HG03135 (cell line): ENCODE measurements around the gene GPR180.

ENCODE experiments used
- ATAC-seq: cut with Tn5 transposase; IDR thresholded peaks from one replicate; pipeline ENCODE4 v1.9.1; 2021; ENCODE audit warnings: mild to moderate bottlenecking, moderate library complexity; ENCODE audit not compliant: unreplicated experiment

The GPR180 gene

DNA sequence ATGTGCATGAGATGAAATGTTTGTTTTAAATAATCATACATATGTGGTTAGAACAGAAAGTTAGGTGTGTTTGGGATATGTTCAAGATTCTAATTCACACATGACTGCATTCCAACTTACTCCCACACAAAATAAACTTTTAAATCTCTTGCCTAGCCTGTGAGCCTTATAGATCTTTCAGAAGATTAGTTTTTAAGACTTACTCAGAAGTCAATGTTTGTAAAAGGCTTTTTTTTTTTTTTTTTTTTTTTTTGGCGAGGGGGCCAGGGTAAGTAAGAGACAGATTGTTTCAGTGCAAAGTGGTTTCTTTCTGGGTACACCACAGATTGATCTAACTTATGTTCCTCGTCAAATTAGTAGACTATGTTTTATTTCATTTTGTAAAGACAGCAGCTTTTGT lies 39.1 kb downstream of the GPR180 start:
- no peak for ATAC-seq

DNA sequence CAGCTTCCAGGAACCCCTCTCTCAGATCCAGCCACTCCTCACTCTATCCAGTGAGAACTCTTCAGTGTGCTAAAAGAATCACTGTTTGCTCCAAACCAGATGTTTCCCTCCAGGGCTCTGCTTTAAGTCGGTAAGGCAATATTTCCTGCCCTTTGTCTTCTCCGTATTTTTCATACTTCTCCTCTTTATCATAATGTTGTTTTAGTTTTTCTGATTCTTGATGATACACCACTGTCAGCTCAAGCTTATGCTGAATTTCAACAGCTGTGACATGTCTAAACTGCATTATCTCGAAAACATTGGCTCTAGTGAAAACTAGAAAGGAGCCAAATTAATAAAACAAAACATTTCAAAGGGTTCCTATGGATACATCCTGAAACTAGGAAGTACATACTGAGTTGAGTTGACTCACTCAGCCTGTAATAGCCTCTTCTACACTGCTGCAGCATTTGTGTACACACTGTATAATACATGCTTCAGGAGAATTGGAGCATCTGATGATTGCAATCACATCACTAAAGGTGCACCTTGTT lies 39.8 kb downstream of the GPR180 start:
- ATAC-seq: no peak

DNA sequence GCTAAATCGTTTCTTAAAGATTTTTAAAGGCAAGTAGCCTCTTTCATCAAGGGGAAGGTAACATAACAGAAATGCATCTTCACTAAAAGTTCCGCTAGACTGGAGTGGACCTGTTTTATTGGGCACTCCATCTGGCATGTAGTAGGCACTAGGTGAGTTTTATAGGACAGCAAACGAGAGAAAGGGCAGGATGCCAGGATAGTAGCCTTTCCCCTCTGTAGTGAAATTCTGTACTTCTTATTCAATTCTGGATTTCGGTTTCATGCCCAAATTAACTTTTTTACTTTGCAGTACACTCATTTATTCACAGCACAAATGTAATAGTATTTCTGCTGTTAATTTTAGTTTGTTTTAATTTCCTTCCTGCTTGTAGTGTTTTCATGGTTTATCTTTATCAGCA lies 45.2 kb downstream of the GPR180 start:
- ATAC-seq: no peak

DNA sequence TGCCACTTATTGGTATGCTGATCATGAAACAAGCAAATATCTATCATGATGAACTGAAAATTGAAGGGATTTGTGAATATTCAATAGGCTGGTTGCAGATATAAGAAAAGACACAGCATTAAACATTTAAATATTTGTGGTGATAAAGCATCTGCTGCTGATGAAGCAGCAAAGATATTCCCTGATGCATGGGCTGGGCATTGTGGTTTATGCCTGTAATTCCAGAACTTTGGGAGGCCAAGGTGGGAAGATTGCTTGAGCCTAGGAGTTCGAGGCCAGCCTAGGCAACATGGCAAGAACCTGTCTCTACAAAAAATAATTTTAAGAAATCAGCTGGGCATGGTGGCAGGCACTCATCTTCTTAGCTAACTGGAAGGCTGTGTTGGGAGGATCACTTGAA lies 54.5 kb downstream of the GPR180 start:
- ATAC-seq: no peak

DNA sequence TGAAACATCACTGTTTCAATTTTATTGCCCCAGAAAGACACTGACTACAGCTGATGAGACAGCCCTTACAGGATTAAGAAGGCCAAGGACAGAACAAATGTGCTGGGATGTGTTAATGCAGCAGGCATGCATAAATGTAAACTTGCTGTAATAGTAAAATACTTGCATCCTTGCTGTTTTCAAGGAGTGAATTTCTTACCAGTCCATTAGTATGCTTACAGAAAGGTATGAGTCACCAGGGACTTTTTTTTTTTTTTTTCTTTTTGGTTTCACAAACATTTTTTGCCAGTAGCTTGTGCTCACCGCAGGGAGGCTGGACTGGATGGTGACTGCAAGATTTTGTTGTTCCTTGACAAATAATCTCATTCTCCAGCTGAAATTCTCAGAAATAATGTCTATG lies 55.1 kb downstream of the GPR180 start:
- no peak for ATAC-seq

DNA sequence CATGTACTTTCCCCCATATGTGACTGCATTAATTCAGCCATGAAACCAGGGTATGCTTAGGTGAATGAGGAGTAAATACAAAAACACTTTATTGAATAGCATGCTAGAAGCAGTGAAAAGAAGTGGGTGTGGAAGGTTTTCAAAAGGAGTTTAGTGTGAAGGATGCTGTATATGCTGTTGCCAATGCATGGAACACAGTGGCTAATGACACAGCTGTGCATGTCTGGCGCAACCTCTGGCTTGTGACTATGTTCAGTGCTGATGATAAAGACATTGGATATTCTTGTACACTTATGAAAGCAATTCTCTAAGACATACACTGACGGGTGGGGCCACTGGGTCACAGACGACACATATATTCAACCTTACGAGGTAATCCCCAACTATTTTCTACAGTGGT lies 55.5 kb downstream of the GPR180 start:
- no peak for ATAC-seq

DNA sequence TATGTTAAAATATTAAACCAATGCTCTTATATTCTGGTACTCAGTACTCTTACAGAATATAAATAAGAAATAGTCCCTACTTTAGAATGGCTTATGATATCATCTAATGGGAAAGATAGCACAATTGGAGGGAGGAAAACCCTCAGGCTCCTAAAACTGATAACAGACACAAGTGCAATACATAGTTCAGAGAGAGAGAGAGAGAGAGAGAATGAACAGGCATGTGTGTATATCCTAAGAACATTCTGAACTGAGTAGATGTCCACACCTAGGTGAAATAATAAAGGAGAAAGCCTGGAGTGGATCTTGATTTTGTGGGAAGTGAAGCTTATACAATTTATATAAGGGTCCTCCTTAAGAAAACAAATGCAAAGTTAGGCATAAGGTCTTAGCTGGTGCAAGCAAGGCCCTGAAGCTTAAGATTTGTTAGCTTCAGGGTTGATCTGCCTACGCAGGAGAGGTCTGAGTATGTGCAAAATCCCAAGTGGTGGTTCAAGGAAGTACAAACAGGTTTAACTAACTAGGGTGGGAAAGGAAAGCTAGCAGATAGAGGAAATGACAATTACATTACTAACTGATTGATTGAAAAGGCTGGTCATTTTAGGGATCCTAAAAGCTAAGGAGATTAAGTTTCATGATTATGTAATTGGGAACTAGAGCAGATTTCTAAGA lies 57.4 kb downstream of the GPR180 start:
- no peak for ATAC-seq

DNA sequence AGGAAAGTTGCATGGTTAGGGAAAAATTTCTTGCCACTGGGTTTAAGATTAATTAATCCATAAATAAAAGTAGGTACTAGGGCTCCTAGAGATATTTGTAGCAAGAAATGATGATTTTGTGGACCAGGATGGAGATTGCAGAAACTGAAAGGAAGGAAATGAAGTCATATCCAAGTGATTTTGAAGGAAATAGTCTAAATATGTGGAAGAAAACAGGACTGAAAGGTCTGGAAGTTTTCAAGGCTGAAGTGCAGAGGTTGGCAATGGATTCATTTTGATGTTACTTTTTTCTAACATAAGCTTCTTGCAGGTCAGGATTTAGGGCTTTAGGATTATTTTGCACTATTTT lies 57.9 kb downstream of the GPR180 start:
- no peak for ATAC-seq

DNA sequence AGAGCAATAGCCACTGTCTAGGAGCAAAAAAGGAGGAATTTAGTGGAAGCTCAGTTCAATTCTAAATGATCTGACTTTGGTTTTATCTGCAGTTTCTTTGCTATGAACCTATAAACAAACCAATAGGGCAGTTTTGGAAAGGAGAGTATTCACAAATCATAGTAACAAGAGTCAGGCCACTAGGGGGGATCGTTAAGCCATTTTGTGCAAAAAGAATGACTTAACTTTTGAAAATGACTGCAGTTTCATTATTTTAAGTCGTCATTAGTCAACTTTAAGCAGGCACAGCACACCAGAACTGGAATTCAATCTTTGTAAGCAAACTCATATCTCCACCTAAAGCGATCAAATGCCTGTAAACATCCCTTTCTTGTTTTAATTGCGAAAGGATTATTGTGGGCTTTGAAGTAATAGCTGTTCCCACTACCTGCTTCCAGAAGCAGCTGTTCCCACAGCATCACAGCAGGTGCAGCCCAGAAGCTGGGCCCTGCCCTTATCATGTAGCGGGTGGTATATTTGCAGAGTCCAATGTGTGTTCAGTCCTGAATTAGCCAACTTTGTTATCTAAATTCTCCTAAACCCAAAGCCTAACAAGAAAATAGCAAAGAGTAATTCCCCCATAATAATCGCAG lies 59.2 kb downstream of the GPR180 start:
- ATAC-seq: no peak

DNA sequence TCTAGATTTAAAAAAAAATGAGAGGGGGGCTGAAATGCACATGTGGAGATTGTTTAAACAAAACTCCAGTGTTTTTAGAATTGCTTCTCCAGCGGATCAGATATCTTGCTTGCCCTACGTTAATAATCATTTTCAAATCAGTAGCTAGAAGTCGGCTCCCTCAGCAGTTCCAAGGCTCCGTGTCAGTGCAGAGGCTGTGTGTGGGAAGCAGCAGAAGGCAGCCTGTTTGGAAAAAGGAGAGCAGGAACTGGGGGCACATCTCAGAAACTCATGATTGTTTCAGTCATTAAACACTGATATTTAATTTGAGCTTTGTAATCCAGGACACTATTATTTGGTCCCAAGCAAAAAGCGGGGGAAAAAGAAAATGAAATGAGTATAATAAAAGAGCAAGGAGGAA lies 59.7 kb downstream of the GPR180 start:
- ATAC-seq: no peak

DNA sequence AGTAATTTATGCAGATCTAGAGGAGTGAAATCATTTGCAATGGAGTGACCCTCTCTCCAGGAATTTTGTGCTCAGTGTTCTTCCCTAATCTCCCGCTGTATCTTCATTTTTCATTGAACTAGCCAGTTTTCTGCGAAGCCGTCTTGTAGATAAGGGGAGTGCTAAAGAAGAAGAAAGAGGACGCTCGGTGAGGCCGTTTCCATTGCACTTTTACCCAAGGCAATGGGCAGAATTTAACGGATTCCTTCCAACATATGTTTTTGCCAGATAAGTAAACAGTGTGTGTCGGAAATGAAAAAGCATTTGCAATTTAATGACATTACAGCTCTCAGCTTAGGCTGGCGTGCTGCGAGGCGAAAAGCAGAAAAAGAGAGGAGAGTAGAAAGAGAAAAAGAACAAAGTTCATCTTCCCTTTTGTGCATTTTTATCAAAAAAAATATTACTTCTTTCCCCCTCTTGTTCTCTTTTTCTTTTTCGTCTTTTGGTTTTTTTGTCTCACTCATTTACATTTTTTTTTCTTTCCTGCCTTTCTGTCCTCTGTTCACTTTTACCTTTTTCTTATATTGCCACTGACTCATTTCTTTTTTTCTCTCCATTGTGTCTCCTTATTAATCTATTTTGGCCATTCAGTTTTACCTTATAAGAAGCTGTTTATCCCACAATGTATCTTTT lies 60.8 kb downstream of the GPR180 start:
- ATAC-seq: no peak

DNA sequence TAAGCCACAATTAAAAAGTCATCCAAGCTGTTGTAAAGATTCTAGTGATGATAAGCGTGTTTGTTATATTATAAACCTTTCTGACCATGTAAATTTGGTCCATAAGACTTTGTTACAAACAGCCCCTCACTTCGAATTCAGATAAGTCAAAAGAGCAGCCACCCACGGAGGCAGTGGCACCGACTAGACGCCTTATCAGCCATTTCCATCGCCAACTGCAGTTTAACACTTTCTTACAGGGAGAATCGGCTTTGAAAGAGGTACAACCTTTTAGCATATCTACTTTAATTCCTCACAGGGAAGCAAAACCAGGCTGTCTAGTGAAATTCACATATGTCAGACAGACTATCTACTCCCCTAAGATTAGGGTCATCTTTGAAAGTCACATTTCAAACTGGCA lies 63.2 kb downstream of the GPR180 start:
- no peak for ATAC-seq

DNA sequence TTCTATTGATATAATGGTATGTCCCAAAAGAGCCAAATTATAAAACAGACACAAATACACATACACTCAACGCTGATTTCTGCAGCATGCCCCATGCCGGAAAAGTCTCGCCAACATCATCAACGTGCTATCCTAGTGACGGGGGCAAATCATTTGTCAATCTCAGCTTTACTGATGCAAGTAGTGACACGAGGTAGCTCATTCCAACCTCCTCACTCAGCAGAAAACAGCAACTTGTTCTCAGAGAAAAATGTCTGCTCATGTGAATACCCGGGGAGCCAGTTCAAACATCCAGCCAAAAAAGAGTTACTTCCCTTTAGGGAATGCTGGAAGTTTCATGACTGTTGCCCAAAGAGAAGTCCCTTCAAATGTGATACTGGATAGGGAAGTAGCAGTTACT lies 64.4 kb downstream of the GPR180 start:
- ATAC-seq: no peak

DNA sequence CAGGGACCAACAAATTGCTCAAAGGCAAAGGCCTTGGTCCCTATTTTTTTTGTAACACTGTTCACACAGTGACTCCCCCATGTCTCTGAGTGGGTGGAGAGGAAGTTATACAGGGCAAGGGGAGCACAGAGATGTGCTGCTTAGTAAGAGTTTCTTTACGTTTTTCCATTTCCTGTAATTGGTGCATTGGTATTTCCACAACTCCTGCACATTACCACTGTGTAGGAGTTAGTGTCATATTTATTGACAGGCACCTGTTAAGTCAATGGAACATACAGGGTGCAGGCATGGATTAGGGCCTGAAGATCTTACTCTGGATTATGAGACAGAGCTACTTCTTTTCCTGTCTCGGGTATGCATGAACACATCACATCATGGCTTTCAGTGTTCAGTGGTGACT lies 65.5 kb downstream of the GPR180 start:
- no peak for ATAC-seq

DNA sequence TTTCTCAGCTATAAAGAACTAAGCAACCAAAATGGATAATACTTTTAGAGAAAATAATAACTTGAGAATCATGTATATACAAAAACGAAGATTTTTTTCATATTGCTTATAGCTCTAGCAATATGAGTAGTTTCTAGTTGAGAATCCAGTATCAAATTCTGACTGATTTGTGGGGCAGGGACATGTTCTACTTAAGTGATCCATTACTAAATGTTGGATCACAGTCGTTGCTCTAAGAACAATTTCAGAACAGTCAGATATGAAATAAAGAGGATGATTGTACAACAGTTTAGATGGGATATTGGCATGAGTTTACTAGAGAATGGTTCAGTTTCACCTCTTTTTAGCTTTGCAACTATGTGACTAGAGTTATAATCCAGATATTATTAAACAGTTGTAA lies 70.7 kb downstream of the GPR180 start:
- no peak for ATAC-seq

DNA sequence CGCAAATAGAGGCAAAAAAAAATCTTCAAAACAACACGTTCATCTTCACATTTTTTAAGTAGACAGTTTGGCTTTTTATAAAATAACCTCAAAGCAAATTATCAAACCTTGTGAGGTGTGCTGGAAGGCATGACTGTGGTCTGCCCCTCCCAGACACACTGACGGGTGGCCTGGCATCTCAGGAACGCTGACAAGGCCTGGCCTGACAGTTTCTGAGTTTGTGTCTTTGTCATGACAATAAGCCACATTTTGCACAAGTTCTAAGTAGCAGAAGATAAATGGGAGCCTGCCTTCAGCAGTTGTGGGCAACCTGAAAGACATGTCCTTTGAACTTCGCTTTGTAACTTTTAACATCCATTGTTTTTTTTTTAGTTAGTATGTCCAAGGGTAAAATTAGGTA lies 72.2 kb downstream of the GPR180 start:
- no peak for ATAC-seq

DNA sequence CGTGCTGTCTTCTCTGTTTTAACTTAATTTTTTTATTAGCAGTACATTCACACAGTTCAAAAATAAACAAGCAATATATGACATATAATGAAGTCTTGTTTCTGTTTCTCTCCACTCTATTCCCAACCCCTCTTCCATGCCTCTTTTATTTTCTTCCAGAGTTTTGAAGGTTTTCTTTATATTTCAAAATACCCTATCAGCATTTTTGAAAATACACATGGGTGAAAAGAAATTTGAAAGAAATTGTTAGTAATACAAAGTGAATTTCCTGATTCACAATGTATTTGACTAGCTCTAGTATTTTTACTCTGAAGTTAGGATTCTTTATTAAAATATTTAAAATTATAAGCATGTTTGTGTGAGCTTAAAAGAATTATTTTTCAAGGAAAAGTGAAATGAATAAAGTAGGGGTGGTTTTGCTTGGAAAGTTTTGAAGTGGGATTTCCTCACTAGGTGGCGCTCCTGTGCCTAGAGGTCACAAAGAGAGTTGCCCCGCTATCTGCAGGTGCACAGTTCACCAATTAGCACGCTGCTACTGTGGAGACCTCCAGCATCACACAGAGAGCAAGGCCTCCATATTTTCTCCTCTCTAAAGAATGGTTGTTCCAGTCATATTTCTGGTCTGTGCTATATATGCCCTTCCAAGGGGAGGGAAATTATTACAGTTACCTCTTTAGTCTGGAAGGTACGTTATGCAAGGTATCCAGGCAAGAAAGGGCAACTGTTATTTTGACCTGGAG lies 73.1 kb downstream of the GPR180 start:
- peak; percentile 71 for ATAC-seq

DNA sequence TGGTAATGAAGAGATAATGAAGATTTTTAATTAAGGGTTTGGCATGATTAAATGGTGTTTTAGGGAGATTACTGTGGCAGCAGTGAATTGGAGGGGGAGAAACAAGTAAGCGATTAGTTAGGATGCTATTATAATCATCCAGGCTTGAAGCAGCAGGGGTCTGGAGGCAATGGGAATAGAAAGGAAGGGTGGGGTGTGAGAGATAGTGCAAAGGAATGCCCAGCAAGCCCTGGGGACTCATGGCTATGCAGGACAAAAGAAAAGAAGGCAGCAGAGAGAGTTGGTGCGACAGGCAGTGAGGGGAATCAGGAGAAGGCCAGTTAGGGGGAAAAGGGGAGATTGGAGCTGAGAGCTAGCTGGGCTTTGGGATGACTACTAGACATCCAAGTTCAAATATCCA lies 76.1 kb downstream of the GPR180 start:
- no peak for ATAC-seq

DNA sequence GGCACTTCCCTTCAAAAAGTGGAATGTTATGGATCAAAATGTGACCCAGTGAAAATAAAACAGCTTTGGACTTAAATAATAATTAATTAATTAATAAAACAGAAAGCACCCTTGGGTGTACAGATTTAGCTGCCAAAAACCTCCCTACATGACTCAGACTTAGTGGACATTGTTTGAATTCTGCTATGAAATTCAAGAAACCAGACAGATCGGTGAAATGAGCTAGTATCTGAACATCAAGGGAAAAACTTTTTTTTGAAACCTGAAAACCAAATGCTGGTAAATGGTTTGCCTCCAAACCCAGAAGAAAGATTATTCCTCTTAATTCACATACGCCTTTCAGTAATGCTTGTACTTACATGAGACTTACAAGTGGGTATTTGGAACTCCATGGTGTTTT lies 77.2 kb downstream of the GPR180 start:
- no peak for ATAC-seq

DNA sequence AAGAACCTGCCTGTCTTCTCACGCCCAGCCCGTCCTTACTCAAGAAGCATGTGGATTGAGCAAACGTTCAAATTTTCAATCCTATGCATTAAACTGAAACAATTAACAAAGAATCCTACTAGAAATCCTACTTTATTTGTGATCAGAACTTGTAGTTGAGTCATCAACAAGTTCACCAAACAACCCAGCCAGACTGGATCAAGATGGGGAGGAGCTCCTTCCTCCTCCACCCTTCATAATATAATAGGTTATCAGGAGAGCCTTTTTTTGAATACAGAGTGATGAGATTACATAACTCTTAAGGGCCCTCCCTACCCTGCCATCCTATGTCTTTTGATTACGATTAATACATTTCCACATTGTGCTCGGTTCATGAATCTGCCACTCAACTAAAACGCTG lies 78.0 kb downstream of the GPR180 start:
- no peak for ATAC-seq

DNA sequence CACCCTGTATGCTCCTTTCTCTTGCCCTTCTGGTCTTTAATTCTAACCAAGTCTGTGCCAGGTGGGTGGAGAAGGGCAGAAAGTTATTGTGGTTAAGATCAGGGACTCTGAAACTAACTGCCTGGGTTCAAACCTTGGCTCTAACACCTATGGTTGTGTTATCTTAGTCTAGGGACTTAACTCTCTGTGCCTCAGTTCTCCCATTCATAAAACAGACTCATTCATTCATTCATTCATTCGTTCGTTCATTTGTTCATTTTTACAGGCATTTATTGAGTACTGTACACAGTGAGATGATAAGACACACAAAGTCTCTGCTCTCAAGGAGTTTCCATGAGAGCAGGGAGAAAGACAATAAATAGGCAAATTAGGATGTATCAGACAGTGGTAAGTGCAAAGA lies 80.6 kb downstream of the GPR180 start:
- ATAC-seq: no peak

DNA sequence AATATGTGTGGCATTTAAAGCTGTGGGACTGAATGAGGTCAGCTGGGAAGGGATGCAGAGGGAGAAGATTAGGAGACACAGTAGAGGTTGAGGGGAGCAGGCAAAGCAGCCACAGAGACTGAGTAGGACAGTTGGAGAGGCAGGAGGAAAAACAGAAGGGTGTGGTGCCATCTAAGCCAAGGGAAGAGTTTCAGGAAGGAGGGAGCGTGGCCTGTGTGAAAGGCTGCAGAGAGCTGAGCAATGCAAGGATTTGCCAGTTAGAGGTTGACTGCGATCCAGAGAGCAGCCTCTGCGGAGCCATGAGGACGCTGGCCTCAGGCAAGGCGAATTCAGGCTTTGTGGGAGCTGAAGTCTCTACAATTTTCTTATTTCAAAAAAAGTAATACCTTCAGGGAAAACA lies 81.8 kb downstream of the GPR180 start:
- ATAC-seq: no peak
